T-helper 1 cell treated with Interleukin-12 subunit alpha and Interleukin-12 subunit beta and Interleukin-4 antibody, amounts not matched to agents 30 ng/mL and 1 ng/mL, for 36 hours (primary cell): Measurements from ENCODE around the gene PROCA1. TPM values are rescaled to one million over a fixed set of nuclear protein-coding genes. Genes with fewer than 3 reads are reported as not detected.
"Not testable (repeated sequence)": the region's sequence is repeated elsewhere in the genome, so short reads cannot be mapped to it uniquely, and the experiment has no call there.

Experiments used
- intact Hi-C: fragments of 100-400 bp; cut with micrococcal nuclease; formaldehyde crosslinking; loops from one replicate; pipeline ENCODE4 v1.15.1; 2024
- total RNA-seq: library from RNA; stranded (reverse); gene quantifications from 2 replicates; pipeline ENCODE4 v1.2.3, GENCODE V29; 2022

PROCA1 gene
- total RNA-seq, 1 donor from 2014 or later, result 7.1 TPM

GRCh38 chr17:28726226-28726626, 14.5 kb upstream of the PROCA1 start, which contains the start of gene TLCD1:
TSS of gene TLCD1 (minus strand) at chr17:28726233. CDS start at chr17:28726097, 136 bp downstream.
- intact Hi-C loops, result loop anchor here (2.0 to 5.0 kb wide), 2 partner anchors 391 to 841 kb away; partner anchors contain the start of genes ABHD15 and TP53I13

- intact Hi-C loops, result loop anchor here (2.0 to 5.0 kb wide), 2 partner anchors 391 to 842 kb away; partner anchors contain the start of genes ABHD15 and TP53I13
Measured at GRCh38 chr17:28725660-28726225, 14.1 kb upstream of the PROCA1 start.

- intact Hi-C loops, result loop anchor here (5.0 kb wide), 1 partner anchor 842 kb away; the partner anchor contains the start of genes ABHD15 and TP53I13
Measured at GRCh38 chr17:28725166-28725659, 13.5 kb upstream of the PROCA1 start.

DNA sequence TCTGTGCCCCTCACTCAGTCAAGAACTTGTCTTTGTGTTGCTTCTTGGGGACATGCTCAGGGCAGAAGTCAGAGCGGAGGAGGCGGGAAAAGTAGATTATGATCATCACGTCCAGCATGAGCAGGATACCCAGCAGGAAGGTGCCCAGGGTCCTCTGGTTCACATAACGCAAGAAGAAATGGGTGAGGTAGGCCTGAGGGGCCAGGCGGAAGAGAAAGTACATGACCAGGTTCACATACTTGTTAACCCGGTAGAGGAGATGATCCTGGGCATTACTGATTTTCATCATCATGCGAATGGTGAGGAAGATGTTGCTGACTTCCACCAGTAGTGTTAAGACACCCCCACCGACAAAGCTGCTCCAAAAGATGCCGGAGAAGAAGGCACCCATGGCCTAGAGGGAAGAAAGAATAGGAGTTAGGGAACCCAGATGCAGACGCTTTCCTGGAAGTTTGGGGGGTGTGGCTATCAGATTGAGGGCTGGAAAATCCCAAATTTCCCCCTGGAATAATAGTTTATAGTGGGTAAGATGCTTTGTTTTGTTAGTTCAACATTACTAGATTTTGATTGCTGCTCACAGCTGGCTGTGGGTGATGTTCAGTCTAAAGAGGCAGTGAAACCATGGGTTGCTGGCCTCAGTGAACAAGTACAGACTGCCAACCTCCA, 12.9 kb upstream of the PROCA1 start:
- intact Hi-C loops, result loop anchor here (5.0 kb wide), 1 partner anchor 843 kb away; the partner anchor contains the start of genes ABHD15 and TP53I13

GRCh38 chr17:28723836-28724499, 12.3 kb upstream of the PROCA1 start:
- intact Hi-C loops, result not testable (repeated sequence)

DNA sequence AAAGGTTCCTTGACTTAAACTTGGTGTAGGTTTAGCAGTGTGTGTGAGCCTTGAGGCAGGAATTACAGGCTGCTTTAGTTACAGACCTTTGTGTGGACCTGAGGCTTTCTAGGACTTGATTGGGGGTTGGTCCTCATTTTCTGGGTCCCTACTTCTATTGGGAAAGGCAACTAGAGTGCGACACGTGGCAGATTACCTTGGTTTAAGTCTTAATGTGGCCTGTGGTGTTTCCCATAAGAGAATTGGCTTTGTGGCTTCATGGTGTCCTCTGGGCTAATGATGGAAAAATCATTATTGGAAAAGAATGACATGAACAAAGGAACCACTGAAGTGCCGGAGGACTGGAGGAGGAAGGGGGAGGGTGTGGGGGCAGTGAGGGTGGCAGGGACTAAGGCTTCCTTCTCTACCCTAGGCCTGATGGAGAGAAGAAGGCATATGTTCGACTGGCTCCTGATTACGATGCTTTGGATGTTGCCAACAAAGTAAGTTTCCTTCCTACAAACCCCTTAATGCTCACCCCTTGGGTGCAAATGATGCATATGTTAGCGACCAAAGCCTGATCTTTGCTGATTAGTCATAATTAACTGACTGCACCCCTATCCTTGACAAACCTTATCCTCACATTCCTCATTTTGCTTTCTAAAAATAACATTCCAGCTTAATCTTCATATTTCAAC, 11.6 kb upstream of the PROCA1 start:
- intact Hi-C loops, result no loop called here

DNA sequence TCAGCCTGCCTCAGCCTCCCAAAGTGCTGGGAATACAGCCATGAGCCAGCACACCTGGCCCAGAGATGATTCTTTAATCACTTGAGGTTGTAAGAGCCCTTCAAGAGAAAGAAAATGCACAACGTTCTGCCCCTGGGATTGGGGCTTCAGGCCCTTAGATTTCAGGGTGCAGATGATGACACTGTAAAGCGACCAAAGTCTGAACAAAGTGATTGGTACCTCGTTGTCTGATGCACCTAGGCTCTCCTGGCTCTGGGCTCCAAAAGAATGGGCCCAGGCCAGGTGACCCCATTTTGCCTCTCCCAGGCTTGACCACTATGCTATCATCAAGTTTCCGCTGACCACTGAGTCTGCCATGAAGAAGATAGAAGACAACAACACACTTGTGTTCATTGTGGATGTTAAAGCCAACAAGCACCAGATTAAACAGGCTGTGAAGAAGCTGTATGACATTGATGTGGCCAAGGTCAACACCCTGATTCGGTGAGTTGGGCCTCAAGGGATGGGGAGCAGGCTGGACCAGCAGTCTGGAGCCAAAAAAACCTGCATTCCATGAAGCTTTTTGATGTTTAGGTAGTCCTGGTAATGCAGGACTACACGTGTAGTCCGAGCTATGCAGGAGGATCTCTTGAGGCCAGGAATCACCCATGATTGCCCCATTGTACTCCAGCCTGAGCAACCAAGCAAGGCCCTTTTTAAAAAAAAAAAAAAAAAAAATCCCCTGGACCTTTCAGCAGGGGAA, 10.9 kb upstream of the PROCA1 start:
- intact Hi-C loops, result no loop called here

GRCh38 chr17:28720997-28721329, 9.3 kb upstream of the PROCA1 start:
- intact Hi-C loops, result not testable (repeated sequence)

DNA sequence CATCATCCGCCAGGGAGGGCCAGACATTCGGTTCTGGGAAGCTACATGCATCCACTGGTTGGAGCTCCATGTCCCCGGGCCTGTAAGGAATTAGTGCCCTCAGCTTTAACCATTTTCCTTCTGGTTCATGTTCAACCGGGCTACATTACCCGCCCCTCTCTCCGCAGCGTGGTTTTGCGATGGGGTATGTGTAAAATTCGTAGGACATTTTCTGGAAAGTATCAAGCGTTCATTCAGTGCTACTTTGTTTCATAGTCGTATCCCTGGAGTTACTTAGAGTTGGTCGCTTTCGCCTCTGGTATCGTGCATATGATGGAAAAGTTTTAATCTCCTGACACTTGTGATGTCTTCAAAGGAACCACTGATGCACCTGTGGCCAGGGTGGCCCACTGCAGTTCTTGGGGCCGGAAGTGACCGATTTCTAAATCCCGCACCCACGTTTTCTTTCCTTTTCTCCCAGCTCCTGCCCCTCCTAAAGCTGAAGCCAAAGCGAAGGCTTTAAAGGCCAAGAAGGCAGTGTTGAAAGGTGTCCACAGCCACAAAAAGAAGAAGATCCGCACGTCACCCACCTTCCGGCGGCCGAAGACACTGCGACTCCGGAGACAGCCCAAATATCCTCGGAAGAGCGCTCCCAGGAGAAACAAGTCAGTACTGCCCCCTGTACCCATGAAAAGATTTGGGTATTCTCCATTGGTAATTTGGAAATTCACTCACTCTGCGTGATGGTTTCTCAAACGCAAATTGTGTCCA, 8.7 kb upstream of the PROCA1 start:
- intact Hi-C loops, result no loop called here

- intact Hi-C loops, result loop anchor here (1.0 to 5.0 kb wide), 8 partner anchors 8 to 576 kb away; partner anchors contain the start of genes BLTP2, IFT20, NEK8 and NUFIP2
Measured at GRCh38 chr17:28719021-28719433, 7.3 kb upstream of the PROCA1 start.

DNA sequence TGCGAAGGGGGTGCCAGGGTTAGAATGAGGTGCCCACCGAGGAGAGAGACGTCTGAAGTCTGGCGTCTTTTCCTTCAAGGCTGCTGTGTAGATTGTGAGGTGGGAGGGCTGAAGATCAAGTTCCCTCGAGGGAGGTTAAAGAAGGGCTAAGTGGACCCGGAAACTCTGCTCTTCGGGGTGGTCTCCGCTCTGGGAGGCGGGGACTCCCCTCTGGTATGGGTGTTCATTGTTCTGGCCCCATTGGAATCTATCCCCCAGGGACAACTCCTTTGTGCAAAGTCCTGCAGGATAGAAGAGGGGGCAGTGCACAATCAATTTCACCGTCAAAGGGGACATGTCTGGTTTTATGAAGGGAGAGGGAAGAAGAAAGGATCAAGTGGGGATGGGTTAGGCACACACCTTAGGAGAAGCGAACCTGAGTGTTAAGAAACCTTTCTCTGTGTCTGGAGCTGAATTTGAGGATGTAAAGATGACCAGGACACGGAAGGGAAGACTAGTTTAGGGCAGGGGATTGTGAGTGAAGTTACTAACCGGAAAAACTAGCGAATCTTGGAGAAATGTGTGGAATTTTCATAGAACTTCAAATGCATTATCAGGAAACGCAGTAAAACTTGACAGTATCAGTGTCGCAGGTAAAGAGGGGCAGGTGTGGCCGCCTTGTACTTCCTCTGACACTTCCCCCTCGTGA, 6.8 kb upstream of the PROCA1 start:
- intact Hi-C loops, result loop anchor here (1.0 to 5.0 kb wide), 8 partner anchors 7 to 576 kb away; partner anchors contain the start of genes BLTP2, IFT20, NEK8 and NUFIP2

DNA sequence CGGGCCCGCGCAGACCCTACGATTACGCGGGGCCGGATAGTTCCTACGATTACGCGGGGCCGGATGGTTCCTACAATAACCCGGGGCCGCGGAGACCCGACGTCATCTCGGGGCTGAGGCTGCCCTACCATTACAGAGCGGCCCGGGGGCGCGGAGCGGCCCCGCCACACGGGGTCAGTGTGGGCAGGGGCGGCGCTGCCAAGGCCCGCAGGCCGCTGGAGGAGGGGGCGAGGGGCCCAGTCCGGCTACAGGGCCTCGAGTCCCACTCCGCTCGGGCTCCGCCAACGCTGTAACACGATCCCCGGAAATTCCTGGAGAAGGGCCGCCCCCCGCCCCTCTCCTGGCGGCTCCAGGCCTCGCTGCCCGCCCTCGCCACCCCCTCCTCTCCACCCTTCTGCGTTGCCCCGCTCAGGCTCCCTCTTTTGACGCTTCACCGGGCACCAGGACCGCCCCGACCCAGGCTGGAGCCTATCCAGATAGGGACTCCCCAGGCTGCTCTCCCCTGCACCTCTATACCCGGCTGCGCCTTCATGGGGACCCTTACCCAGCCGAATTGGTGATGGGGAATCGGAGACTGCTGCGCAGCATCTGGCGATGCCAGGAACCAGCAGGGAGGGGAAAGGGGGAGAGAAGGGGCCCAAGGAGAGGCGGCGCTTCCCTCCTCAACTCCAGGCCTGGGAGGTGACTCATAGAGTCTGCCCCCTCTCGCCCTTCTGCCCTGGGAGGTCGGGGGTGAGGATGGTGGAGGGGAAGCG, 6.1 kb upstream of the PROCA1 start, which contains the start of gene RAB34:
RAB34 (minus strand) TSS at position 291 of the 755 bp plus-strand sequence. CDS start 602 bp downstream, outside the sequence.
- intact Hi-C loops, result loop anchor here (2.0 to 5.0 kb wide), 2 partner anchors 225 to 577 kb away; partner anchors contain the start of gene NUFIP2

- intact Hi-C loops, result loop anchor here (5.0 kb wide), 1 partner anchor 225 kb away; no protein-coding TSS in a partner anchor
Measured at GRCh38 chr17:28716740-28717577, 5.3 kb upstream of the PROCA1 start.

- intact Hi-C loops, result loop anchor here (5.0 kb wide), 1 partner anchor 223 kb away; no protein-coding TSS in a partner anchor
Measured at GRCh38 chr17:28715217-28715616, 3.5 kb upstream of the PROCA1 start.

GRCh38 chr17:28714281-28714680, 2.6 kb upstream of the PROCA1 start:
- intact Hi-C loops, result loop anchor here (5.0 kb wide), 2 partner anchors 342 to 853 kb away; partner anchors contain the start of genes ABHD15, SARM1, TP53I13 and VTN

- intact Hi-C loops, result loop anchor here (5.0 kb wide), 2 partner anchors 341 to 854 kb away; partner anchors contain the start of genes ABHD15, SARM1, TP53I13 and VTN
Measured at GRCh38 chr17:28712705-28713415, 1.2 kb upstream of the PROCA1 start.
